SU-DHL-6 (cell line): Measurements from ENCODE around the gene TRAF3IP3.

Experiments
- CTCF ChIP-seq: fragments of 200-600 bp; sonication (generic); IDR thresholded peaks from one replicate; pipeline ENCODE4 v1.5.1; 2017; ENCODE audit warnings: antibody characterized with exemption, mild to moderate bottlenecking, low read length, moderate library complexity; ENCODE audit not compliant: insufficient read depth, poor library complexity, severe bottlenecking
- EZH2phosphoT487 ChIP-seq: fragments of 200-600 bp; sonication (generic), shearing (Covaris generic); conservative IDR thresholded peaks from 2 replicates; pipeline ENCODE4 v1.6.1; 2018; ENCODE audit warnings: mild to moderate bottlenecking, antibody characterized with exemption, low read length, moderate library complexity, mixed read lengths

GRCh38 chr1:209749670-209750323, 6.1 kb upstream of the TRAF3IP3 start:
- no peak for TF ChIP-seq CTCF
- no peak for TF ChIP-seq EZH2phosphoT487
